SK-N-SH (cell line): ENCODE data around the gene CMBL. TPM values are rescaled to one million over a fixed set of nuclear protein-coding genes. Genes with fewer than 3 reads are reported as not detected.

Experiments used
- CTCF ChIA-PET: fragments of 300-600, 350-600 bp; formaldehyde crosslinking; extraction: SDS; loops from one replicate; lab custom pipeline; 2021; lab: Yijun Ruan, JAX
- POLR2A ChIA-PET: fragments of 350-600 bp; sonication (Branson Sonifier 250); formaldehyde crosslinking; extraction: SDS; loops from one replicate; lab custom pipeline; 2020; ENCODE audit warnings: antibody characterized with exemption, inconsistent platforms; lab: Yijun Ruan, JAX
- DNase-seq: peaks from one replicate; pipeline ENCODE4 v3.0.0; 2012
- H2AFZ ChIP-seq: fragments of 200-600 bp; sonication (generic); 2 replicates; pipeline ENCODE4 v1.8.1; 2016; ENCODE audit warnings: antibody characterized with exemption, mild to moderate bottlenecking, low read depth
- H3F3A ChIP-seq: fragments of 200-600 bp; sonication (generic); replicated peaks from 2 replicates; pipeline ENCODE3; 2016; ENCODE audit warnings: antibody characterized with exemption, mild to moderate bottlenecking; ENCODE audit not compliant: insufficient read depth
- H3K27ac ChIP-seq, 2 experiments: fragments of 200-500 bp in 1 of 2; fragments of 200-600 bp in 1 of 2; sonication (Bioruptor generic) in 1 of 2; sonication (generic), shearing (Covaris generic) in 1 of 2; 2 replicates each; pipeline versions ENCODE4 v1.5.1 to v1.6.1; 2014 to 2016; ENCODE audit warnings: low read depth in 2 of 2, inconsistent platforms in 1 of 2, low read length in 1 of 2, mild to moderate bottlenecking in 1 of 2, mixed read lengths in 1 of 2
- H3K27me3 ChIP-seq: fragments of 200-600 bp; sonication (generic), shearing (Covaris generic); 2 replicates; pipeline ENCODE4 v1.6.1; 2016; ENCODE audit warnings: mixed run types; ENCODE audit not compliant: insufficient read depth
- H3K36me3 ChIP-seq, 2 experiments: fragments of 200-500 bp in 1 of 2; fragments of 200-600 bp in 1 of 2; sonication (Bioruptor generic) in 1 of 2; sonication (generic) in 1 of 2; replicated peaks in 1 of 2; 2 replicates each; pipeline versions ENCODE3 to v1.5.1; 2014 to 2016; ENCODE audit warnings: low read length in 1 of 2, mild to moderate bottlenecking in 1 of 2; ENCODE audit not compliant: insufficient read depth in 2 of 2, control insufficient read depth in 1 of 2
- H3K4me1 ChIP-seq, 2 experiments: fragments of 200-500 bp in 1 of 2; fragments of 200-600 bp in 1 of 2; sonication (Bioruptor generic) in 1 of 2; sonication (generic), shearing (Covaris generic) in 1 of 2; 2 replicates each; pipeline versions ENCODE4 v1.5.1 to v1.6.1; 2014 to 2016; ENCODE audit warnings: low read depth in 1 of 2, low read length in 1 of 2, mixed run types in 1 of 2; ENCODE audit not compliant: insufficient read depth in 2 of 2, control insufficient read depth in 1 of 2
- H3K4me2 ChIP-seq: fragments of 200-600 bp; sonication (generic), shearing (Covaris generic); 2 replicates; pipeline ENCODE4 v1.6.1; 2017; ENCODE audit warnings: mixed run types
- H3K4me3 ChIP-seq, 2 experiments: fragments of 200-500 bp in 1 of 2; fragments of 200-600 bp in 1 of 2; sonication (Bioruptor generic) in 1 of 2; sonication (generic), shearing (Covaris generic) in 1 of 2; 2 replicates each; pipeline versions ENCODE4 v1.5.1 to v1.8.1; 2014 to 2016; ENCODE audit warnings: low read depth in 2 of 2, inconsistent platforms in 1 of 2, low read length in 1 of 2, mild to moderate bottlenecking in 1 of 2, mixed read lengths in 1 of 2, moderate library complexity in 1 of 2
- H3K79me2 ChIP-seq: fragments of 200-600 bp; sonication (generic); 2 replicates; pipeline ENCODE4 v1.8.1; 2017; ENCODE audit warnings: mild to moderate bottlenecking; ENCODE audit not compliant: insufficient read depth
- H3K9ac ChIP-seq: fragments of 200-600 bp; sonication (generic); 2 replicates; pipeline ENCODE4 v1.6.1; 2017; ENCODE audit warnings: mixed run types
- H3K9me2 ChIP-seq: fragments of 200-600 bp; sonication (generic); 2 replicates; pipeline ENCODE4 v1.6.1; 2017; ENCODE audit warnings: mixed run types
- H3K9me3 ChIP-seq: fragments of 200-600 bp; sonication (generic); 2 replicates; pipeline ENCODE4 v1.6.1; 2017; ENCODE audit warnings: mixed run types, mild to moderate bottlenecking, moderate library complexity
- H4K20me1 ChIP-seq: fragments of 200-600 bp; sonication (generic); 2 replicates; pipeline ENCODE4 v1.6.1; 2017; ENCODE audit warnings: mild to moderate bottlenecking, mixed run types; ENCODE audit not compliant: insufficient read depth
- CTCF ChIP-seq: fragments of 200-600 bp; sonication (generic); IDR thresholded peaks from 2 replicates; pipeline ENCODE4 v1.6.1; 2017; ENCODE audit warnings: antibody characterized with exemption, mild to moderate bottlenecking, moderate library complexity
- ELF1 ChIP-seq: IDR thresholded peaks from 2 replicates; pipeline ENCODE4 v1.4.0; 2012
- EZH2phosphoT487 ChIP-seq: fragments of 200-600 bp; sonication (generic); IDR thresholded peaks from 2 replicates; pipeline ENCODE4 v1.6.1; 2017; ENCODE audit warnings: low read depth, mixed run types, mild to moderate bottlenecking, antibody characterized with exemption, moderate library complexity, borderline replicate concordance
- FOSL2 ChIP-seq: IDR thresholded peaks from 2 replicates; pipeline ENCODE4 v1.4.0; 2012; ENCODE audit warnings: low read depth, mild to moderate bottlenecking, moderate library complexity, borderline replicate concordance
- FOXJ3 ChIP-seq: sonication (generic); formaldehyde crosslinking; IDR thresholded peaks from 2 replicates; pipeline ENCODE4 v1.5.1; 2020; ENCODE audit warnings: mild to moderate bottlenecking, missing genetic modification reagents
- GATA2 ChIP-seq: sonication (generic); formaldehyde crosslinking; IDR thresholded peaks from 2 replicates; pipeline ENCODE4 v1.5.0; 2020; ENCODE audit warnings: mild to moderate bottlenecking, missing genetic modification reagents
- JUND ChIP-seq: IDR thresholded peaks from 2 replicates; pipeline ENCODE4 v1.4.0; 2012
- MAX ChIP-seq: IDR thresholded peaks from 2 replicates; pipeline ENCODE4 v1.4.0; 2012; ENCODE audit warnings: low read depth
- MEF2A ChIP-seq: IDR thresholded peaks from 2 replicates; pipeline ENCODE4 v1.4.0; 2012; ENCODE audit warnings: low read depth, borderline replicate concordance
- NRF1 ChIP-seq: IDR thresholded peaks from 2 replicates; pipeline ENCODE4 v1.6.1; 2012; ENCODE audit warnings: low read depth, mild to moderate bottlenecking, low read length
- PBX3 ChIP-seq: IDR thresholded peaks from 2 replicates; pipeline ENCODE4; 2012
- RCOR1 ChIP-seq: fragments of 150-350 bp; IDR thresholded peaks from 2 replicates; pipeline ENCODE4 v1.6.1; 2017; ENCODE audit warnings: antibody characterized with exemption, low read length
- REST ChIP-seq: IDR thresholded peaks from 2 replicates; pipeline ENCODE4 v1.6.1; 2012; ENCODE audit warnings: mild to moderate bottlenecking, low read depth, low read length, moderate library complexity
- RXRA ChIP-seq: IDR thresholded peaks from 2 replicates; pipeline ENCODE4 v1.4.0; 2012; ENCODE audit warnings: low read depth, mild to moderate bottlenecking, borderline replicate concordance
- SIN3A ChIP-seq: IDR thresholded peaks from 2 replicates; pipeline ENCODE4 v1.6.1; 2012; ENCODE audit warnings: low read depth, mild to moderate bottlenecking, low read length, moderate library complexity, borderline replicate concordance
- YY1 ChIP-seq: IDR thresholded peaks from 2 replicates; pipeline ENCODE4 v1.4.0; 2012; ENCODE audit warnings: low read depth, mild to moderate bottlenecking
- WGBS: methylation state at CpG from one replicate; pipeline ENCODE4 v1.1.6; 2017; ENCODE audit warnings: low lambda C conversion rate; 5-methylcytosine and 5-hydroxymethylcytosine counted together
- polyA plus RNA-seq, 3 experiments: library from polyadenylated mRNA; depleted of rRNA; stranded (reverse); fragments of >200 nt; gene quantifications; 2 replicates each; pipeline ENCODE4 v1.2.3, GENCODE V29; 2012

CMBL gene
- polyA plus RNA-seq, 1 of the 3 experiments (the other 2 are of a cell fraction), result 61.0 TPM

- peaks cover 0 to 16% of the 10 kb centered on the region in 2 experiments; a peak in 1 of 4 replicates for H3K4me1 ChIP-seq
- no peaks in the 10 kb centered on the region for H3K9me2 ChIP-seq
- DNase-seq, result no peak
- no peak overlapping the region for H3K4me3 ChIP-seq
- H2AFZ ChIP-seq, result no peak overlapping the region
- no peaks in the 10 kb centered on the region for H3K27me3 ChIP-seq
- no peaks in the 10 kb centered on the region for H3K36me3 ChIP-seq
- H3K9ac ChIP-seq, result no peak overlapping the region
- CTCF ChIA-PET, result interaction anchor here (1.2 kb wide), 1 partner anchor 10 kb away, joined by 4 read pairs; the partner anchor contains the start of gene MARCHF6
- H3F3A ChIP-seq, result no peaks in the 10 kb centered on the region
- no peak for TF ChIP-seq EZH2phosphoT487
- TF ChIP-seq JUND, result no peak
- no peak for TF ChIP-seq RCOR1
- no peak for TF ChIP-seq ELF1
- TF ChIP-seq, all 33 proteins: peak for 0
- H3K4me2 ChIP-seq, result no peak overlapping the region
- no peaks in the 10 kb centered on the region for H3K79me2 ChIP-seq
- POLR2A ChIA-PET, result no interaction called here
- no peaks in the 10 kb centered on the region for H4K20me1 ChIP-seq
- no peak overlapping the region for H3K27ac ChIP-seq
- H3K9me3 ChIP-seq, result no peaks in the 10 kb centered on the region
- 78% methylated on average over 4 of the region's 4 CpGs for WGBS
Observed at GRCh38 chr5:10343486-10343885, 35.8 kb upstream of the CMBL start.

- Histone ChIP-seq H3K9me2 (no peaks in the 10 kb centered on the region), H3K4me1 (peaks cover 0 to 18% of the 10 kb centered on the region in 2 experiments; a peak in 1 of 4 replicates), H3K4me2 (no peak overlapping the region)
- TF ChIP-seq FOSL2 (no peak), MAX (no peak), NRF1 (no peak), GATA2 (CRISPR knock-in tag) (no peak), PBX3 (no peak), JUND (no peak), REST (no peak), FOXJ3 (CRISPR knock-in tag) (no peak), CTCF (no peak), YY1 (no peak), MEF2A (no peak), RXRA (no peak), SIN3A (no peak)
- TF ChIP-seq, all 33 proteins: peak for 0
- ChIA-PET CTCF (no interaction called here), POLR2A (no interaction called here)
- no peaks in the 10 kb centered on the region for H3F3A ChIP-seq
- DNase-seq, result no peak
- H3K79me2 ChIP-seq, result no peaks in the 10 kb centered on the region
- peak overlapping the region in 1 of 2 experiments; percentile 51; a peak in 1 of 4 replicates for H3K27ac ChIP-seq
- H3K4me3 ChIP-seq, result no peak overlapping the region
- H3K27me3 ChIP-seq, result no peaks in the 10 kb centered on the region
- no peak overlapping the region for H3K9ac ChIP-seq
- 77% methylated on average over 3 of the region's 3 CpGs for WGBS
- no peak overlapping the region for H2AFZ ChIP-seq
- no peaks in the 10 kb centered on the region for H4K20me1 ChIP-seq
- H3K36me3 ChIP-seq, result no peaks in the 10 kb centered on the region
- H3K9me3 ChIP-seq, result no peaks in the 10 kb centered on the region
Observed at GRCh38 chr5:10339958-10340357, 32.3 kb upstream of the CMBL start.
